Measurements from ENCODE around the gene ANK2. TPM values are rescaled to one million over a fixed set of nuclear protein-coding genes. Genes with fewer than 3 reads are reported as not detected.

ANK2 gene
- total and polyA plus RNA-seq, 2 of the 13 experiments (the other 11 are each of a cell fraction or from before 2014, with no cell fraction given), result 2.7 to 15.1 TPM

GRCh38 chr4:113404167-113404571 is 354.7 kb downstream of the ANK2 start (continued):
- peak; percentile 93 for TF ChIP-seq ATF2 (CRISPR knock-in tag; IDR thresholded peaks at IDR 0.05)
- no peak for TF ChIP-seq ZNF83 (CRISPR knock-in tag; IDR thresholded peaks at IDR 0.05; ENCODE audit: borderline replicate concordance)
- TF ChIP-seq ZNF558 (CRISPR knock-in tag; IDR thresholded peaks at IDR 0.05; ENCODE audit: borderline replicate concordance), result no peak
- no peak for TF ChIP-seq ZNF446 (CRISPR knock-in tag; IDR thresholded peaks at IDR 0.05)
- TF ChIP-seq CBX5 (CRISPR knock-in tag; IDR thresholded peaks at IDR 0.05; ENCODE audit: borderline replicate concordance), result peak; percentile 73; the same call in 1 of the 2 replicates
- peak; percentile 71 for TF ChIP-seq RFXAP (CRISPR knock-in tag; IDR thresholded peaks at IDR 0.05; ENCODE audit: borderline replicate concordance)
- TF ChIP-seq E2F1 (CRISPR knock-in tag; IDR thresholded peaks at IDR 0.05), result peak; percentile 34; the same call in 1 of the 2 replicates
- TF ChIP-seq ZNF629 (CRISPR knock-in tag; conservative IDR thresholded peaks at IDR 0.05), result peak; percentile 81
- no peak for TF ChIP-seq ISX (CRISPR knock-in tag; conservative IDR thresholded peaks at IDR 0.05)
- peak; percentile 68 for TF ChIP-seq POGK (CRISPR knock-in tag; conservative IDR thresholded peaks at IDR 0.05)
- peak; percentile 51; the same call in 1 of the 2 replicates for TF ChIP-seq KMT2B (CRISPR knock-in tag; IDR thresholded peaks at IDR 0.05)
- no peak for TF ChIP-seq ZNF510 (CRISPR knock-in tag; IDR thresholded peaks at IDR 0.05; ENCODE audit: low read depth)
- TF ChIP-seq ZBTB25 (CRISPR knock-in tag; IDR thresholded peaks at IDR 0.05), result peak; percentile 66
- TF ChIP-seq ZNF383 (CRISPR knock-in tag; IDR thresholded peaks at IDR 0.05; ENCODE audit: borderline replicate concordance), result no peak
- no peak for TF ChIP-seq ASH2L (IDR thresholded peaks at IDR 0.05; ENCODE audit: insufficient read length, low read depth, low read length)
- peak; percentile 15; the same call in 1 of the 2 replicates for TF ChIP-seq ONECUT2 (CRISPR knock-in tag; IDR thresholded peaks at IDR 0.05)
- TF ChIP-seq TFAP4 (IDR thresholded peaks at IDR 0.05; ENCODE audit: borderline replicate concordance, low read depth), result peak; percentile 27; the same call in 1 of the 2 replicates
- no peak for TF ChIP-seq IKZF5 (CRISPR knock-in tag; IDR thresholded peaks at IDR 0.05)
- TF ChIP-seq TBX3 (IDR thresholded peaks at IDR 0.05; ENCODE audit: borderline replicate concordance), result 0 out of 2 replicates have a peak, but pooled peaks have one; percentile 62
- no peak; the same call in 1 of the 2 replicates for TF ChIP-seq SNAPC5 (CRISPR knock-in tag; IDR thresholded peaks at IDR 0.05; ENCODE audit: borderline replicate concordance)
- TF ChIP-seq THAP7 (CRISPR knock-in tag; IDR thresholded peaks at IDR 0.05), result no peak
- peak; percentile 68; the same call in 1 of the 2 replicates for TF ChIP-seq NFKBIZ (CRISPR knock-in tag; IDR thresholded peaks at IDR 0.05)
